Measurements from ENCODE around the gene TBC1D16.

Gene TBC1D16

DNA sequence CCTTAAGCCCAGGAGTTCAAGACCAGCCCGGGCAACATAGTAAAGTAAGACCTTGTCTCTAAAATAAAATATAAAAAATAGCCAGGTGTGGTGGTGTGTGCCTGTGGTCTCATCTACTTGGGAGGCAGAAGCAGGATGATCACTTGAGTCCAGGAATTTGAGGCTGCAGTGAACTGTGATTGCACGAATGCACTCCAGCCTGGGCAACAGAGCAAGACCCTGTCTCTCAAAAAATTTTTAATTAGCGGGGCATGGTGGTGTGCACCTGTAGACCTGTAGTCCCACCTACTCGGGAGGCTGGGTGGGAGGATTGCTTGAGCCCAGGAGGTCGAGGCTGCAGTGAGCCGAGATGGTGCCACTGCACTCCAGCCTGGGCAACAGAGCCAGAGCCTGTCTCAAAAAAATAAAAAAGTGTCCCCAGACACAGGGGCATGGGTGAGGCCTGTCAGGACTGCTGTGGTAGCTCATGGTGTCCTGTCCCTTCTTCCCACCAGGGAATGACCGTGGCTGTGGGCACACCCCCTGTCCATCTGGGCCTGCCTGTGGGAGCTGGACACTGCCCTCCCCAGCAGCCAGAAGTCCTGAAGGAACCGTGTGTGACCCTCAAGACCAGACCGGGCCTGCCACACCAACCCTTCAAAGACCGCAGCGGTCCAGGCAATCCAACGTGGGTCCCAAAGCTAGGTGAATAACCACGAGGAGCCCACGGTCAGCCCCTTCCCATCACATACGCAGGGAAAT, 34.9 kb upstream of the TBC1D16 start:
- Histone ChIP-seq H3K4me2 (no peak overlapping the region), H4K20me1 (ENCODE audit: insufficient read depth) (no peaks in the 10 kb centered on the region), H3K4me1 (ENCODE audit: low read depth, poor library complexity, severe bottlenecking) (no peaks in the 10 kb centered on the region), H3K4me3 (IDR thresholded peaks at IDR 0.05; ENCODE audit: insufficient read depth, low read depth, low read length) (no peak overlapping the region), H3K9ac (no peak overlapping the region), H3K79me2 (ENCODE audit: insufficient read depth, low read depth) (no peaks in the 10 kb centered on the region), H3K27ac (no peak overlapping the region), H3K36me3 (ENCODE audit: insufficient read depth) (no peaks in the 10 kb centered on the region), H3K27me3 (ENCODE audit: insufficient read depth, low read depth) (peaks cover 10% of the 10 kb centered on the region; the same call in 1 of the 2 replicates), H2AFZ (ENCODE audit: low read depth) (no peak overlapping the region)
- TF ChIP-seq, protein P1, sequence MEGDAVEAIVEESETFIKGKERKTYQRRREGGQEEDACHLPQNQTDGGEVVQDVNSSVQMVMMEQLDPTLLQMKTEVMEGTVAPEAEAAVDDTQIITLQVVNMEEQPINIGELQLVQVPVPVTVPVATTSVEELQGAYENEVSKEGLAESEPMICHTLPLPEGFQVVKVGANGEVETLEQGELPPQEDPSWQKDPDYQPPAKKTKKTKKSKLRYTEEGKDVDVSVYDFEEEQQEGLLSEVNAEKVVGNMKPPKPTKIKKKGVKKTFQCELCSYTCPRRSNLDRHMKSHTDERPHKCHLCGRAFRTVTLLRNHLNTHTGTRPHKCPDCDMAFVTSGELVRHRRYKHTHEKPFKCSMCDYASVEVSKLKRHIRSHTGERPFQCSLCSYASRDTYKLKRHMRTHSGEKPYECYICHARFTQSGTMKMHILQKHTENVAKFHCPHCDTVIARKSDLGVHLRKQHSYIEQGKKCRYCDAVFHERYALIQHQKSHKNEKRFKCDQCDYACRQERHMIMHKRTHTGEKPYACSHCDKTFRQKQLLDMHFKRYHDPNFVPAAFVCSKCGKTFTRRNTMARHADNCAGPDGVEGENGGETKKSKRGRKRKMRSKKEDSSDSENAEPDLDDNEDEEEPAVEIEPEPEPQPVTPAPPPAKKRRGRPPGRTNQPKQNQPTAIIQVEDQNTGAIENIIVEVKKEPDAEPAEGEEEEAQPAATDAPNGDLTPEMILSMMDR (conservative IDR thresholded peaks at IDR 0.05; ENCODE audit: low read depth, low read length) = no peak

DNA sequence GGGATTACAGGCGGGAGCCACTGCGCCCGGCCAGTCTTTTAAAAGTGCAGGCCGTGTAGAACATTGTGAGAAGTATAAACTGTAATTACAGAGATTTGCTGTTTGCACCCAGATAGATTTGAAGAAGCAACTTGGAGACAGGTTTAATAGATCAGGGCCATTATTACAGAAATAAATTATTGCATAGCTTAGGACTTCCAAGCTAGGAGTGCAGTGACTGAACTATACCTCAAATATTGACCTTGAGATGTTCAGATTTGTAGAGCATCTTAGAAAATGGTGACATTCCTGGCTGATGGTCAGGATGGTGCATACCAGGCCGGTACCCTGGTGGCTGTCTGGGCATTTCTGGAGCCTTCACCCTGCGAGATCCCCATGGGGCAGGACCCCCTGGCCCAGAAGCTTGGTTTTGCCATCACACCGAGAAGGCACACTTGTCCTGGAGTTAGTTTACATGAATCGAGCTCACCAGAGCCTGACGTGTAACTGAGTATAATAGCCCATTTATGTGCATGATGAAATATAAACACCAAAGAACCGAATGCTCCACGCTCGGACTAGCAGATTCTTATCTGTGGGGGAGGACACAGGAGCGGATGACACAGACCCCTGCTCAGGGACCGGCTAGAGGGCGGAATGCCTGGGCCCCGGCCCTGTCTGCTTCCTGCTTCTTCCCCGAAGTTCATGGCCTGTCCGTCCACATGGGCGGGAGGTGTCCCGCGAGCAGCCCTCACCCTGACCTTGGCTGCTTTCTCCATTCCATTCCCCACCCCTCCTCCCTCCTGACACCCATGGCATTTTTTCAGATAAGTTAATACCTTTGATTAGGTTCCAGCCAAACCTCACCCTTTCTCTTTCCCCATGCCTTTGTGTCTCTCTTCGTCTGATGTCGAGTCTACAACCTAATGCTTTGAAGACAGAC, 32.9 kb upstream of the TBC1D16 start:
- Histone ChIP-seq H3K27me3 (ENCODE audit: insufficient read depth, low read depth) (peaks cover 10% of the 10 kb centered on the region; the same call in 1 of the 2 replicates), H3K36me3 (ENCODE audit: insufficient read depth) (no peaks in the 10 kb centered on the region), H3K4me3 (IDR thresholded peaks at IDR 0.05; ENCODE audit: insufficient read depth, low read depth, low read length) (no peak overlapping the region), H3K27ac (no peak overlapping the region), H4K20me1 (ENCODE audit: insufficient read depth) (no peaks in the 10 kb centered on the region), H3K79me2 (ENCODE audit: insufficient read depth, low read depth) (no peaks in the 10 kb centered on the region), H3K9ac (no peak overlapping the region), H3K4me1 (ENCODE audit: low read depth, poor library complexity, severe bottlenecking) (no peaks in the 10 kb centered on the region), H2AFZ (ENCODE audit: low read depth) (no peak overlapping the region), H3K4me2 (no peak overlapping the region)
- TF ChIP-seq, protein P1 (conservative IDR thresholded peaks at IDR 0.05; ENCODE audit: low read depth, low read length) = no peak

DNA sequence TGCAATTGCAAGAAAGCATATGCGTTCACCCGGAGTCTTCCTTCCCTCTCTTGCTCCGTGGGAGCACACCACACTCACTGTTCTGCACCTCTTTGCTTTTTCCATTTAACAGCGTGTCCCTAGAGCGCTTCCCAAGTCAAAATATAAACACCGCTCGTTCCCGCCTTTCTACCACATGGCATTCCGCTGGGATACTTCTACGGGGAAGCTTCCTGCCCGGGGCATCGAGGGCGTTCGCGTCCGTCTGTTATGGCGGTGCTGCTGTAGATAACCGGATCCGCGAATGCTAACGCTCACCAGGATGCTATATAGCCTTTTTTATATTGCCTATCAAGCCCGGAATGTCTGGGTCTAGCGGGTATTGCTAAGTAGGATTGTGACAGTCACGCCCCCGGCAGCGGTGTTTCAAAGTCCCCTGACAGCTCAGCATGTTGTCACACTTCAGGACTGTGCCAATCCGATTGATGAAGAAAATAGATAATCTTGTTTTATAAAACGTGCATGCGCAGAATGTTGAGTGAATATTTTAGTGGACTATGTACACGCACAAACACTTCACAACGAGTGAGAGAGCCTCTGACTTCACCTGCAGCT, 31.8 kb upstream of the TBC1D16 start:
- H3K27ac ChIP-seq = no peak overlapping the region
- H3K4me2 ChIP-seq = no peak overlapping the region
- no peak overlapping the region for H2AFZ ChIP-seq (ENCODE audit: low read depth)
- no peaks in the 10 kb centered on the region for H4K20me1 ChIP-seq (ENCODE audit: insufficient read depth)
- no peaks in the 10 kb centered on the region for H3K36me3 ChIP-seq (ENCODE audit: insufficient read depth)
- H3K27me3 ChIP-seq (ENCODE audit: insufficient read depth, low read depth) = peaks cover 11% of the 10 kb centered on the region; the same call in 1 of the 2 replicates
- no peak overlapping the region for H3K9ac ChIP-seq
- no peaks in the 10 kb centered on the region for H3K4me1 ChIP-seq (ENCODE audit: low read depth, poor library complexity, severe bottlenecking)
- TF ChIP-seq, protein P1 (conservative IDR thresholded peaks at IDR 0.05; ENCODE audit: low read depth, low read length) = no peak
- H3K79me2 ChIP-seq (ENCODE audit: insufficient read depth, low read depth) = no peaks in the 10 kb centered on the region
- no peak overlapping the region for H3K4me3 ChIP-seq (IDR thresholded peaks at IDR 0.05; ENCODE audit: insufficient read depth, low read depth, low read length)

DNA sequence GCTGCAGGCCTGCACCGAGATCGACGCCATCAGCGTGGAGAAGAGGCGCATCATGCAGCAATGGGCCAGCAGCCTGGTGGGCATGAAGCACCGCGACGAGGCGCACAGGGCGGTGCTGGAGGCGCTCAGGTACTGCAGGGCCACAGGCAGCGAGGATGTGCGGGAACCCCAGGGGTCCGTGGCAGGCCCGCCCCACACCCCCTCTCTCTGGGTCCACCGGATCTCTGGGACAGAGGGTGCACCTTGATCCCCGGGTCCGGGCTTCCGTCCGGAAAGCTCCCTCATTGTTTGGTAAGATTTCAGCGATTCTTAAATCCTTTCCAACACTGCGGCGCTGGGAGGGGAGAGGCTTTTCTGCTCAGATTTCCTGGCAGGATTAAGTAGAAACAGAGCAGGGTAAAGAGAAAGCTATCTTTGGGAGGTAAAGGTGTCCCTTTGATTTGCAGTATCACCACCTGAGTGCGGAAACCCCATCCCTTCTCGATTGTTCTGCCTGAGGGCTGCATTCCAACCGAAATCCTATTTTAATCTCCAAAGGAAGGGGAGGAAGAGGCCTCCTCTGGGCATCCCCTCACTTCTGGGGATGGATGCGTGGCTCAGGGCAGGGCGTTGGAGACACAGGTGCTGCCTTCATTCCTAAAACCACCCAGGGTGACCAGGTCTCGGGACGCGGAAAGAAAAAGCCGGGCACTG, 30.0 kb upstream of the TBC1D16 start:
- Histone ChIP-seq H4K20me1 (ENCODE audit: insufficient read depth) (no peaks in the 10 kb centered on the region), H3K79me2 (ENCODE audit: insufficient read depth, low read depth) (no peaks in the 10 kb centered on the region), H3K27ac (no peak overlapping the region), H3K9ac (no peak overlapping the region), H3K4me3 (IDR thresholded peaks at IDR 0.05; ENCODE audit: insufficient read depth, low read depth, low read length) (no peak overlapping the region), H2AFZ (ENCODE audit: low read depth) (no peak overlapping the region), H3K27me3 (ENCODE audit: insufficient read depth, low read depth) (peaks cover 18% of the 10 kb centered on the region; the same call in 1 of the 2 replicates), H3K4me2 (no peak overlapping the region), H3K4me1 (ENCODE audit: low read depth, poor library complexity, severe bottlenecking) (no peaks in the 10 kb centered on the region), H3K36me3 (ENCODE audit: insufficient read depth) (no peaks in the 10 kb centered on the region)
- TF ChIP-seq, protein P1 (conservative IDR thresholded peaks at IDR 0.05; ENCODE audit: low read depth, low read length) = no peak

All from KMS-11 (cell line).